H9 (cell line): Measurements from ENCODE around the gene NDUFA9. TPM values are rescaled to one million over a fixed set of nuclear protein-coding genes. Genes with fewer than 3 reads are reported as not detected.

Experiments used
- DNase-seq: peaks from one replicate; pipeline ENCODE4 v3.0.0-alpha.2; 2017
- H2AFZ ChIP-seq: one replicate; pipeline ENCODE4 v1.6.1; 2013; ENCODE audit warnings: mild to moderate bottlenecking, low read length, control low read depth, moderate library complexity
- H2AK5ac ChIP-seq: 2 replicates; pipeline ENCODE4 v1.6.1; 2013; ENCODE audit warnings: low read length, control low read depth, mixed read lengths; ENCODE audit not compliant: insufficient read length
- H2BK120ac ChIP-seq: one replicate; pipeline ENCODE4 v1.6.1; 2013; ENCODE audit warnings: low read depth, mild to moderate bottlenecking, low read length, control low read depth, inconsistent platforms; ENCODE audit not compliant: poor library complexity, severe bottlenecking
- H2BK12ac ChIP-seq: 2 replicates; pipeline ENCODE4 v1.6.1; 2013; ENCODE audit warnings: low read length, control low read depth, mixed read lengths, low read depth; ENCODE audit not compliant: insufficient read length
- H2BK15ac ChIP-seq: 2 replicates; pipeline ENCODE4 v1.6.1; 2013; ENCODE audit warnings: low read depth, low read length, control low read depth
- H2BK20ac ChIP-seq: one replicate; pipeline ENCODE4 v1.6.1; 2013; ENCODE audit warnings: low read depth, mild to moderate bottlenecking, low read length, control low read depth, inconsistent platforms; ENCODE audit not compliant: poor library complexity, severe bottlenecking
- H2BK5ac ChIP-seq: 2 replicates; pipeline ENCODE4 v1.6.1; 2013; ENCODE audit warnings: low read length, control low read depth, mixed read lengths; ENCODE audit not compliant: insufficient read length
- H3K14ac ChIP-seq: 2 replicates; pipeline ENCODE4 v1.6.1; 2013; ENCODE audit warnings: low read length, control low read depth; ENCODE audit not compliant: insufficient read depth
- H3K18ac ChIP-seq: 2 replicates; pipeline ENCODE4 v1.6.1; 2013; ENCODE audit warnings: low read depth, mild to moderate bottlenecking, mixed read lengths, low read length, control low read depth; ENCODE audit not compliant: insufficient read length
- H3K23ac ChIP-seq: 2 replicates; pipeline ENCODE4 v1.6.1; 2013; ENCODE audit warnings: low read length, control low read depth, mixed read lengths, low read depth; ENCODE audit not compliant: insufficient read length
- H3K23me2 ChIP-seq: 2 replicates; pipeline ENCODE4 v1.6.1; 2013; ENCODE audit warnings: low read depth, mild to moderate bottlenecking, mixed read lengths, low read length, control low read depth; ENCODE audit not compliant: insufficient read length, poor library complexity, severe bottlenecking
- H3K27ac ChIP-seq: 2 replicates; pipeline ENCODE4 v1.5.1; 2013; ENCODE audit warnings: low read length, control low read depth, mixed read lengths, low read depth; ENCODE audit not compliant: insufficient read length
- H3K27me3 ChIP-seq: 2 replicates; pipeline ENCODE4 v1.6.1; 2013; ENCODE audit warnings: low read length, control low read depth, inconsistent platforms; ENCODE audit not compliant: insufficient read depth
- H3K4ac ChIP-seq: 2 replicates; pipeline ENCODE4 v1.6.1; 2013; ENCODE audit warnings: low read depth, mild to moderate bottlenecking, control low read depth, inconsistent platforms, low read length, moderate library complexity
- H3K4me1 ChIP-seq: 2 replicates; pipeline ENCODE4 v1.6.1; 2013; ENCODE audit warnings: low read length, control low read depth, inconsistent platforms; ENCODE audit not compliant: insufficient read depth
- H3K4me2 ChIP-seq: 2 replicates; pipeline ENCODE4 v1.6.1; 2013; ENCODE audit warnings: low read length, control low read depth, mixed read lengths; ENCODE audit not compliant: insufficient read length, insufficient read depth
- H3K56ac ChIP-seq: 2 replicates; pipeline ENCODE4 v1.6.1; 2013; ENCODE audit warnings: low read depth, mild to moderate bottlenecking, mixed read lengths, low read length, control low read depth; ENCODE audit not compliant: insufficient read length
- H3K79me1 ChIP-seq: 2 replicates; pipeline ENCODE4 v1.6.1; 2013; ENCODE audit warnings: low read depth, mild to moderate bottlenecking, moderate library complexity, low read length, control low read depth, inconsistent platforms; ENCODE audit not compliant: insufficient read depth, poor library complexity, severe bottlenecking
- H3K79me2 ChIP-seq: 2 replicates; pipeline ENCODE4 v1.6.1; 2013; ENCODE audit warnings: low read length, control low read depth, inconsistent platforms; ENCODE audit not compliant: insufficient read depth
- H3K9ac ChIP-seq: 2 replicates; pipeline ENCODE4 v1.6.1; 2013; ENCODE audit warnings: low read length, control low read depth, mixed read lengths; ENCODE audit not compliant: insufficient read length; ENCODE audit errors: extremely low read depth
- H3K9me3 ChIP-seq: one replicate; pipeline ENCODE4 v1.6.1; 2013; ENCODE audit warnings: low read depth, low read length, inconsistent platforms; ENCODE audit not compliant: control insufficient read depth
- H3T11ph ChIP-seq: one replicate; pipeline ENCODE4 v1.6.1; 2013; ENCODE audit warnings: mild to moderate bottlenecking, low read length, control low read depth, inconsistent platforms
- H4K20me1 ChIP-seq: one replicate; pipeline ENCODE4 v1.6.1; 2013; ENCODE audit not compliant: control insufficient read depth, insufficient read length, insufficient read depth
- H4K5ac ChIP-seq: 2 replicates; pipeline ENCODE4 v1.6.1; 2013; ENCODE audit warnings: low read depth, mild to moderate bottlenecking, mixed read lengths, low read length, control low read depth; ENCODE audit not compliant: insufficient read length
- H4K8ac ChIP-seq: replicated peaks from 2 replicates; pipeline ENCODE4 v1.6.1; 2013; ENCODE audit warnings: low read length, control low read depth, mixed read lengths, low read depth; ENCODE audit not compliant: insufficient read length
- H4K91ac ChIP-seq: 2 replicates; pipeline ENCODE4 v1.6.1; 2013; ENCODE audit warnings: low read depth, mild to moderate bottlenecking, moderate library complexity, mixed read lengths, low read length, control low read depth; ENCODE audit not compliant: insufficient read length
- H3K27ac Mint-ChIP-seq, 3 experiments: 2 replicates in 2 of 3; 3 replicates in 1 of 3; pipeline ENCODE4 v1.8.0; 2020 to 2021; ENCODE audit warnings: mixed read lengths in 3 of 3, mild to moderate bottlenecking in 1 of 3, moderate library complexity in 1 of 3
- H3K27me3 Mint-ChIP-seq: 2 replicates; pipeline ENCODE4 v1.8.0; 2021; ENCODE audit warnings: low read depth, mild to moderate bottlenecking, moderate library complexity, mixed read lengths
- H3K36me3 Mint-ChIP-seq, 3 experiments: 2 replicates in 2 of 3; 3 replicates in 1 of 3; pipeline ENCODE4 v1.8.0; 2020 to 2021; ENCODE audit warnings: low read depth in 3 of 3, mixed read lengths in 3 of 3; ENCODE audit not compliant: insufficient read depth in 1 of 3
- H3K4me1 Mint-ChIP-seq, 2 experiments: 2 replicates each; pipeline ENCODE4 v1.8.0; 2020; ENCODE audit warnings: mixed read lengths in 2 of 2
- H3K4me3 Mint-ChIP-seq, 2 experiments: 2 replicates in 1 of 2; 3 replicates in 1 of 2; pipeline ENCODE4 v1.8.0; 2020 to 2021; ENCODE audit warnings: mild to moderate bottlenecking in 2 of 2, mixed read lengths in 2 of 2, moderate library complexity in 1 of 2
- H3K9me3 Mint-ChIP-seq, 2 experiments: 2 replicates in 1 of 2; 3 replicates in 1 of 2; pipeline ENCODE4 v1.8.0; 2020; ENCODE audit warnings: mild to moderate bottlenecking in 2 of 2, mixed read lengths in 2 of 2, moderate library complexity in 1 of 2
- WGBS: extraction: QIAGEN DNeasy Blood & Tissue Kit; methylation state at CpG from one replicate; pipeline ENCODE4 v1.1.7; 2013; ENCODE audit warnings: missing lambda C conversion rate, low lambda C conversion rate, mixed read lengths; ENCODE audit not compliant: insufficient read length; ENCODE audit errors: extremely low coverage; 5-methylcytosine and 5-hydroxymethylcytosine counted together
- total RNA-seq: library from RNA; stranded (reverse); gene quantifications from 2 replicates; pipeline ENCODE4 v1.2.1, GENCODE V29; 2021
- TF ChIP-seq, protein P1 (sequence below): fragments of 200-600 bp; sonication (generic); conservative IDR thresholded peaks from 3 replicates; pipeline ENCODE4 v1.8.0; 2021; ENCODE audit warnings: antibody characterized with exemption, mild to moderate bottlenecking

The NDUFA9 gene
- total RNA-seq, 1 experiment from 2014 or later, result 83.9 TPM

DNA sequence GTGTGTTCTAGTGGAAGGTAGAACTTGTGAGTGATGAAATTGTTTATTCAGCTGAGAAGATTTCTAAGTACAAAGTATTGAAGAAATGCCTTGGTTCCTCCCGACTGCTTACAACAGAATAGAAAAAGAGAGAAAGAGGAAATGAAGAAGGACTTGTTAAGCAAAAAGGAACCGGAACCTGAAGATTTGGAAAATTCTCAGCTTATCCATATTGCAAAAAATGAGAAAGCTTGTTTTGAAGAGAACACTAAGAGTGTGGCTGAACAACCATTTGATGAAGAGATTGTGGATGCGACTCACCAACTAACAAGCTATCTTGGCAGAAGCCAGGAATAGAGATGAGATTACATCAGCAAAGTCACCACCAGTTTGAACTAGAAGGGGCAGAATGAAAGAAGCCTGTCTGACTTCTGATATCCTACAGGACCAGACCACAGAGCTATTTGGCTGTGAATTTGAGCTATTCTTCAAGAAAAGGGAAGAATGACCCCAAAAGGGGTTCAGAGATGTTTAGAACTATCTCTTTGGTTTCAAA, 15.1 kb downstream of the NDUFA9 start:
- H2AFZ ChIP-seq, result no peak overlapping the region
- H2BK20ac ChIP-seq, result no peak overlapping the region
- WGBS, result no CpG with 5 or more reads among the region's 3 CpGs
- H3K23me2 ChIP-seq, result no peaks in the 10 kb centered on the region
- Mint-ChIP-seq H3K4me3 (no peak overlapping the region), H3K36me3 (peaks cover 33 to 57% (median 45%) of the 10 kb centered on the region in 3 experiments; a peak in 6 of 7 replicates), H3K27me3 (no peaks in the 10 kb centered on the region), H3K27ac (no peak overlapping the region), H3K9me3 (no peaks in the 10 kb centered on the region), H3K4me1 (no peaks in the 10 kb centered on the region)
- no peak overlapping the region for H3T11ph ChIP-seq
- no peak overlapping the region for H2BK12ac ChIP-seq
- no peak for DNase-seq
- no peak overlapping the region for H3K23ac ChIP-seq
- H3K56ac ChIP-seq, result no peak overlapping the region
- no peak overlapping the region for H3K14ac ChIP-seq
- no peak overlapping the region for H3K18ac ChIP-seq
- no peak overlapping the region for H2BK15ac ChIP-seq
- no peaks in the 10 kb centered on the region for H4K20me1 ChIP-seq
- H3K79me1 ChIP-seq, result no peaks in the 10 kb centered on the region
- H4K8ac ChIP-seq, result no peak overlapping the region
- H4K91ac ChIP-seq, result no peak overlapping the region
- H2AK5ac ChIP-seq, result no peak overlapping the region
- TF ChIP-seq, protein P1, sequence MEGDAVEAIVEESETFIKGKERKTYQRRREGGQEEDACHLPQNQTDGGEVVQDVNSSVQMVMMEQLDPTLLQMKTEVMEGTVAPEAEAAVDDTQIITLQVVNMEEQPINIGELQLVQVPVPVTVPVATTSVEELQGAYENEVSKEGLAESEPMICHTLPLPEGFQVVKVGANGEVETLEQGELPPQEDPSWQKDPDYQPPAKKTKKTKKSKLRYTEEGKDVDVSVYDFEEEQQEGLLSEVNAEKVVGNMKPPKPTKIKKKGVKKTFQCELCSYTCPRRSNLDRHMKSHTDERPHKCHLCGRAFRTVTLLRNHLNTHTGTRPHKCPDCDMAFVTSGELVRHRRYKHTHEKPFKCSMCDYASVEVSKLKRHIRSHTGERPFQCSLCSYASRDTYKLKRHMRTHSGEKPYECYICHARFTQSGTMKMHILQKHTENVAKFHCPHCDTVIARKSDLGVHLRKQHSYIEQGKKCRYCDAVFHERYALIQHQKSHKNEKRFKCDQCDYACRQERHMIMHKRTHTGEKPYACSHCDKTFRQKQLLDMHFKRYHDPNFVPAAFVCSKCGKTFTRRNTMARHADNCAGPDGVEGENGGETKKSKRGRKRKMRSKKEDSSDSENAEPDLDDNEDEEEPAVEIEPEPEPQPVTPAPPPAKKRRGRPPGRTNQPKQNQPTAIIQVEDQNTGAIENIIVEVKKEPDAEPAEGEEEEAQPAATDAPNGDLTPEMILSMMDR, result no peak
- no peaks in the 10 kb centered on the region for H3K4me1 ChIP-seq
- no peak overlapping the region for H3K27ac ChIP-seq
- no peak overlapping the region for H4K5ac ChIP-seq
- no peak overlapping the region for H3K4ac ChIP-seq
- H3K9me3 ChIP-seq, result no peaks in the 10 kb centered on the region
- no peaks in the 10 kb centered on the region for H3K79me2 ChIP-seq
- H2BK120ac ChIP-seq, result no peak overlapping the region
- no peak overlapping the region for H2BK5ac ChIP-seq
- no peak overlapping the region for H3K9ac ChIP-seq
- no peaks in the 10 kb centered on the region for H3K27me3 ChIP-seq
- H3K4me2 ChIP-seq, result no peak overlapping the region
